Mucosa of rectum (tissue), 2 donors: Measurements from ENCODE around the gene SLC4A1AP.
"Not testable (repeated sequence)": the region's sequence is repeated elsewhere in the genome, so short reads cannot be mapped to it uniquely, and the experiment has no call there.

ENCODE experiments used
- H3K27ac ChIP-seq, 2 donors: one replicate each; pipeline ENCODE4 v1.7.0; 2013; ENCODE audit warnings: inconsistent platforms in 2 of 2, low read depth in 2 of 2, low read length in 2 of 2
- H3K27me3 ChIP-seq, 2 donors: one replicate each; pipeline ENCODE4 v1.7.0; 2013; ENCODE audit warnings: low read length in 2 of 2; ENCODE audit not compliant: control insufficient read depth in 2 of 2, insufficient read depth in 2 of 2
- H3K36me3 ChIP-seq, 2 donors: one replicate each; pipeline ENCODE4 v1.7.0; 2013; ENCODE audit warnings: low read length in 2 of 2; ENCODE audit not compliant: control insufficient read depth in 2 of 2, insufficient read depth in 2 of 2
- H3K4me1 ChIP-seq, 2 donors: one replicate each; pipeline ENCODE4 v1.7.0; 2013; ENCODE audit warnings: low read length in 2 of 2, mild to moderate bottlenecking in 1 of 2; ENCODE audit not compliant: control insufficient read depth in 2 of 2, insufficient read depth in 2 of 2
- H3K4me3 ChIP-seq, 2 donors: one replicate each; pipeline ENCODE4 v1.7.0; 2013; ENCODE audit warnings: low read length in 2 of 2
- H3K9ac ChIP-seq, 2 donors: one replicate each; pipeline ENCODE4 v1.7.0; 2013; ENCODE audit warnings: low read length in 2 of 2, low read depth in 1 of 2, mild to moderate bottlenecking in 1 of 2
- H3K9me3 ChIP-seq, 2 donors: one replicate each; pipeline ENCODE4 v1.7.0; 2013; ENCODE audit warnings: low read length in 2 of 2; ENCODE audit not compliant: control insufficient read depth in 2 of 2
- donor health status: healthy.
- donor health status: Normal muscosa, but diverticular disease.

SLC4A1AP gene

DNA sequence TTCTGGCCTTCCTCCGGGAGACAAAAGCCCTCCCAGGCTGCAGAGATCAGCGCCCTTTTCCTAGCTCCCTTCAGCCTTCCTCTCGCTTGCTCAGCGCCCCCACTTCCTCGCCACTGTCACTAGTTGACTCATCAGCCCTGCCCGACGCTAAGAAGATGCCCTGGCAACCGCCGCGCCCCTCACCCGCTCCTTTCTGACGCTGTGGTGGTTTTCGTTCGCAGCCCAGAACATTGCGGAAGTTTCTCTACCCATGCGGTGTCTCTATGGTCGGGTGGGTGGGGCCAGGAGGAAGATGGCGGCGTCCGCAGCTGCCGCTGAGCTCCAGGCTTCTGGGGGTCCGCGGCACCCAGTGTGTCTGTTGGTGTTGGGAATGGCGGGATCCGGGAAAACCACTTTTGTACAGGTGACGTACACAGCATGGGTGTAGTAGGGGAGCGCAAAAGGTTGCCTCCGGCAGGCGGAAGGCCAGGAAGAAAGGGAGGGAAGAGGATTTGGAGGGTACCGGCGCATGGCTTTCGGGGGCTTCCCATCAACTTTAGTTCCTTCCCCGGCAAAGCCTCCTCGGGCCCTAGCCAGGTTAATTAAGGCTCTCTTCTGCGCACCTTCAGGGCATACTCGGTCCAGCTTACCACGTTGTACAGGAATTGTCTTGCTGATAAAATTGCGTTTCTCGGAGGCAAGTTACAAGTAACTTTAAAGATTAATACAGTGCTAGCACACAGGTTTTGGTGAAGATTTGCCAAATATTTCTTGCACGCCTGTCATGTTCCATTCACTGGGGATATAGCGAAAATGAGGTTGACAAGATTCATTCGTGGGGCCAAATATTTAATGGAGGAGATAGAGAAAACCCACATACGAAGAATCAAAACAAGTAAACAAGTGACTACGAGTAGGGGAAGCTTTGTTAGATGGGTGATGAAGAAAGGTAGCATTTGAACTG is 34.7 kb upstream of the SLC4A1AP start, which contains the start of the genes CCDC121 and GPN1:
CCDC121 (minus strand) TSS at position 246 of the 943 bp plus-strand sequence. CDS start 1,213 bp downstream, outside the sequence.
GPN1 (plus strand) TSS at position 284 of the 943 bp plus-strand sequence; CDS start at position 293, 9 bp downstream.
- Histone ChIP-seq H3K27ac (peak within 1 kb of the TSS; percentile 51 to 70), H3K9ac (peak within 1 kb of the TSS; percentile 80 to 85), H3K4me1 (peaks cover 9 to 12% of the 10 kb centered on the region in 2 donors), H3K36me3 (peaks cover 15 to 24% of the 10 kb centered on the region in 2 donors), H3K9me3 (no peaks in the 10 kb centered on the region), H3K4me3 (peak within 1 kb of the TSS; percentile 93 to 95), H3K27me3 (no peaks in the 10 kb centered on the region)

GRCh38 chr2:27630257-27630656 is 33.4 kb upstream of the SLC4A1AP start:
- Histone ChIP-seq H3K36me3 (peaks cover 26 to 36% of the 10 kb centered on the region in 2 donors), H3K4me1 (peaks cover 9 to 12% of the 10 kb centered on the region in 2 donors)
- not testable (repeated sequence) for H3K9me3 ChIP-seq, H3K9ac ChIP-seq, H3K27ac ChIP-seq, H3K27me3 ChIP-seq, H3K4me3 ChIP-seq

DNA sequence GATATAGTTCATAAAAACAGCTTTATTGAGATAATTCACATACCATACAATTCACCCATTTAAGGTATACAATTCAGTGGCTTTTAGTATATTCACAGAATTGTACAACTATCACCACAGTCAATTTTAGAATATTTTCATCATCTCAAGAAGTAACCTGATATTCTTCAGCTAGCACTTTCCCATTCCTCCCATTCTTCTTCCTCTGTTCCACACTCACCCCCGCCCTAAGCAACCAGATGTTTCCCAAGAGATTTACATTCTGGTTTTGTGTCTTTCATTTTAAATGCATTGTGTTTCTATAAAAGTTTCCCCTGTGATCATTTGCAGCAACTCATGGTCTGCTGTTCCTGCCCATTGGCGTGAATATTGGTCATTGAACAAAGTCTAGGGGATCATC is 29.4 kb upstream of the SLC4A1AP start:
- H3K27me3 ChIP-seq, result no peaks in the 10 kb centered on the region
- H3K9me3 ChIP-seq, result no peaks in the 10 kb centered on the region
- no peak overlapping the region for H3K9ac ChIP-seq
- peaks cover 47 to 58% of the 10 kb centered on the region in 2 donors for H3K36me3 ChIP-seq
- no peak overlapping the region for H3K4me3 ChIP-seq
- H3K4me1 ChIP-seq, result peaks cover 3 to 4% of the 10 kb centered on the region in 2 donors
- H3K27ac ChIP-seq, result no peak overlapping the region

DNA sequence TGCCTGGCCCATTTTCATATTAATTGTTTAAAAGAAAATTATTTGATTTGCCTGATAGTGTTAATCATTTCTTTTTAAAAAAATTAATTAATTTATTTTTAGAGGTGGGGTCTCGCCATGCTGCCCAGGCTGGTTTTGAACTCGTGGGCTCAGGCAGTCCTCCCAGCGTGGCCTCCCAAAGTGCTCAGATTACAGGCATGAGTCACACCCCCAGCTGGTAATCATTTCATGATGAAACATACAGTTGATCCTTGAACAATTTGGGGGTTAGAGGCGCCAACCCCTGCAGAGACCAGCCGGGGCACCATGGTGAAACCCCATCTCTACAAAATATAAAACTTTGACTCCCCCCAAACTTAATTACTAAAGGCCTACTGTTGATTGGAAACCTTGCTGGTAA is 26.9 kb upstream of the SLC4A1AP start:
- H3K9me3 ChIP-seq, result no peaks in the 10 kb centered on the region
- no peak overlapping the region for H3K4me3 ChIP-seq
- no peak overlapping the region for H3K9ac ChIP-seq
- H3K36me3 ChIP-seq, result peaks cover 61 to 62% of the 10 kb centered on the region in 2 donors
- H3K4me1 ChIP-seq, result no peaks in the 10 kb centered on the region
- H3K27ac ChIP-seq, result no peak overlapping the region
- H3K27me3 ChIP-seq, result no peaks in the 10 kb centered on the region

DNA sequence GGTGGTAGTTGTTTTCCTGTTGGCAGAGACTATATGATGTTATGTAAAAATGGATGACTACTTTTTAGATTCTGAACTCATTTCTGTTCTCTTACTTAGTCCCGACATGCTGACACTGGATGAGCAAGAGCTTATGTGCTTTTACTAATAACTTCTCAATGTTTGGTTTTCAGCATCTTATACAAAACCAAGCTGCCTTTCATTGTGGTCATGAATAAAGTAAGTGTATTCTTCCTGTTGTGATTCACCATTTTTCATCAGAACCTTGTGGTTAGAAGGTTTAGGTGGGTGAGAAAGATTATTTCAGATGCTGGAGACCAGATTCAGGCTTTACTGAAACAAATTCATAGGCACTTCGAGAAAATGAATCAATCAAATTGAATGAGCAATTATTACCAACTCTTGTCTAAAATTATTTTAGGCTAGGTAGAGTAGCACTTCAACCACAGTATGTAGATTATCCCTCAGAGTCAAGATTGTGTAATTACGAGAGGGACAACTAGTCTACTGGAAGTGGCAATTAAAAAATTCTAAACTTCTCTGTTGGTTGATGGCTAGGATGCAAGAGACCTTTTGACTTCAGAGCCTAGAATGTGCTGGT is 25.6 kb upstream of the SLC4A1AP start:
- no peak overlapping the region for H3K27ac ChIP-seq
- H3K36me3 ChIP-seq, result peaks cover 55 to 61% of the 10 kb centered on the region in 2 donors

DNA sequence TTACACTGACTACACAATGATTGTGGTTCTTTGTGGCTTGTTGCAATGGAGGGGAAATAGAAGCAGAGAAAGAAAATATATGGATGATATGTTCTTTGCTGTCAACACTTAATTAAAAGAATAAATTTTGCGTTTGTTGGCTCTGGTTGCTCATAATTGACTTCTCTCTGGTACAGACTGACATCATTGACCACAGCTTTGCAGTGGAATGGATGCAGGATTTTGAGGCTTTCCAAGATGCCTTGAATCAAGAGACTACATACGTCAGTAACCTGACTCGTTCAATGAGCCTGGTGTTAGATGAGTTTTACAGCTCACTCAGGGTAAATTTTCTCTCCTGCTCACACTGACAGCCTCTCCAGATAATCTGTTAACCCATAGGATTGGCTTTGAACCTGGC is 25.0 kb upstream of the SLC4A1AP start:
- H3K9me3 ChIP-seq, result no peaks in the 10 kb centered on the region
- no peak overlapping the region for H3K27ac ChIP-seq
- H3K27me3 ChIP-seq, result no peaks in the 10 kb centered on the region
- no peak overlapping the region for H3K4me3 ChIP-seq
- H3K4me1 ChIP-seq, result no peaks in the 10 kb centered on the region
- H3K9ac ChIP-seq, result no peak overlapping the region
- peaks cover 52 to 65% of the 10 kb centered on the region in 2 donors for H3K36me3 ChIP-seq

More for the DNA sequence above, 25.6 kb upstream of the SLC4A1AP start:
- no peaks in the 10 kb centered on the region for H3K27me3 ChIP-seq
- no peak overlapping the region for H3K9ac ChIP-seq
- no peaks in the 10 kb centered on the region for H3K9me3 ChIP-seq
- no peak overlapping the region for H3K4me3 ChIP-seq
- H3K4me1 ChIP-seq, result no peaks in the 10 kb centered on the region

- H3K27ac ChIP-seq, result no peak overlapping the region
- peaks cover 37 to 57% of the 10 kb centered on the region in 2 donors for H3K36me3 ChIP-seq
- no peaks in the 10 kb centered on the region for H3K27me3 ChIP-seq
- no peaks in the 10 kb centered on the region for H3K4me1 ChIP-seq
- no peak overlapping the region for H3K4me3 ChIP-seq
- H3K9me3 ChIP-seq, result no peaks in the 10 kb centered on the region
- no peak overlapping the region for H3K9ac ChIP-seq
Measured at GRCh38 chr2:27640722-27641245, 22.9 kb upstream of the SLC4A1AP start.

DNA sequence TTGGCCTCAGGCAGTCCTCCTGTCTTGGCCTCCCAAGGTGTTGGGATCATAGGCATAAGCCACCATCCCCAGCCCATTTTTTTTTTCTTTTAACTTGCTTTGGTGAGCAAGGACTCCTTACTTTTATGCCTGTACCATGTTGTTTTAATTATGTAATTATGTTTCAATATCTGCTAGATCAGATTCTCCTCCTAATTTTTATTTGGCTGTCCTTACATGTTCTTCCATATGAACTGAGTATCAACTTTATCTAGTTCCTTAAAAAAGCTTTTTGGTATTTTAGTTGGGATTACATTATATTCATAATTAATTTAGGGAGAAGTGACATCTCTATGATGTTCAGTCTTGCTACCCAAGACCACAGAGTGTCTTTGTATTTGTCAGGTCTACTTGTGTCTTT is 18.5 kb upstream of the SLC4A1AP start:
- H3K27ac ChIP-seq, result no peak overlapping the region
- peaks cover 32 to 62% of the 10 kb centered on the region in 2 donors for H3K36me3 ChIP-seq
- H3K9me3 ChIP-seq, result no peaks in the 10 kb centered on the region
- no peaks in the 10 kb centered on the region for H3K4me1 ChIP-seq
- no peak overlapping the region for H3K9ac ChIP-seq
- H3K27me3 ChIP-seq, result no peaks in the 10 kb centered on the region
- H3K4me3 ChIP-seq, result no peak overlapping the region

DNA sequence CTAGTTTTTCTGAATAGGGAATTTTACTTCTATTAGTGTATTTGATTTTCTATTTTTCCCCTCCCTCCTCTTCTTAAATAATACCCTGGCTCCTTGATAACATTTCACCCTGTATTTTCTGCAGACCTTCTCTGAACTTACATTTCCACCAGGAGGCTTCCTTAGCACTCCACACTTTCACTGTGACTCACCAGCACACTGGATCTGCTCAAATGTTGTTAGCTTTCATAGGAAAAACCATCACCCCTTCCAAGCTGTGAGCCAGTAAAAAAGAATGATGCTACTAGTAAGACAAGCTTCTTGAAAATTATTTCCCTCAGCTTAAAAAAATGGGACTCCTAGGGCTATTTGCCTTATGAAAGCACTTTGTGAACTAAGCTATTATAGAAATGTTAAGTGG is 16.4 kb upstream of the SLC4A1AP start:
- no peak overlapping the region for H3K4me3 ChIP-seq
- H3K27me3 ChIP-seq, result no peaks in the 10 kb centered on the region
- no peak overlapping the region for H3K9ac ChIP-seq
- no peaks in the 10 kb centered on the region for H3K9me3 ChIP-seq
- H3K4me1 ChIP-seq, result no peaks in the 10 kb centered on the region
- peaks cover 42 to 59% of the 10 kb centered on the region in 2 donors for H3K36me3 ChIP-seq
- H3K27ac ChIP-seq, result no peak overlapping the region

GRCh38 chr2:27647737-27648136 is 16.0 kb upstream of the SLC4A1AP start:
- Histone ChIP-seq H3K4me1 (no peaks in the 10 kb centered on the region), H3K9me3 (no peaks in the 10 kb centered on the region), H3K36me3 (peaks cover 47 to 63% of the 10 kb centered on the region in 2 donors), H3K27me3 (no peaks in the 10 kb centered on the region), H3K4me3 (no peak overlapping the region), H3K9ac (no peak overlapping the region), H3K27ac (no peak overlapping the region)
